Upper lobe of right lung (tissue), 1 donor: ENCODE results near the gene TMEM259. TPM values are rescaled to one million over a fixed set of nuclear protein-coding genes. Genes with fewer than 3 reads are reported as not detected.

Source experiments
- ATAC-seq: fragments of 200-7000 bp; cut with Tn5 transposase; one replicate; pipeline ENCODE4 v1.9.1; 2020; ENCODE audit warnings: mild to moderate bottlenecking, moderate library complexity
- DNase-seq: peaks from one replicate; pipeline ENCODE4 v3.0.0-alpha.2; 2020
- H3K27ac ChIP-seq: fragments of 200-600 bp; one replicate; pipeline ENCODE4 v1.8.0; 2022
- H3K27me3 ChIP-seq: fragments of 200-600 bp; one replicate; pipeline ENCODE4 v1.8.0; 2022; ENCODE audit warnings: mild to moderate bottlenecking
- H3K36me3 ChIP-seq: fragments of 200-600 bp; one replicate; pipeline ENCODE4 v1.8.0; 2022
- H3K4me1 ChIP-seq: fragments of 200-600 bp; one replicate; pipeline ENCODE4 v1.8.0; 2022
- H3K4me3 ChIP-seq: fragments of 200-600 bp; one replicate; pipeline ENCODE4 v1.8.0; 2022; ENCODE audit warnings: mild to moderate bottlenecking
- H3K9me3 ChIP-seq: fragments of 200-600 bp; one replicate; pipeline ENCODE4 v1.8.0; 2022
- intact Hi-C: fragments of 100-400 bp; cut with DNase I; formaldehyde crosslinking; loops from one replicate; pipeline ENCODE4 v1.11.0; 2022
- total RNA-seq: library from RNA; stranded (reverse); fragmentation: NEBNext Ultra II Directional; extraction: Animal tissue kit (Norgen Biotek cat#: 25700); gene quantifications from one replicate; pipeline ENCODE4 v1.2.1, GENCODE V29; 2021
- TF ChIP-seq, protein P1 (sequence below): fragments of 200-600 bp; IDR thresholded peaks from one replicate; pipeline ENCODE4 v1.8.0; 2022; ENCODE audit warnings: antibody characterized with exemption
- donor health status: DM: no; HTN: yes; CAD: no; lungs with severe emphysema.

TMEM259 gene
- total RNA-seq, 1 donor from 2014 or later = 167 TPM

DNA sequence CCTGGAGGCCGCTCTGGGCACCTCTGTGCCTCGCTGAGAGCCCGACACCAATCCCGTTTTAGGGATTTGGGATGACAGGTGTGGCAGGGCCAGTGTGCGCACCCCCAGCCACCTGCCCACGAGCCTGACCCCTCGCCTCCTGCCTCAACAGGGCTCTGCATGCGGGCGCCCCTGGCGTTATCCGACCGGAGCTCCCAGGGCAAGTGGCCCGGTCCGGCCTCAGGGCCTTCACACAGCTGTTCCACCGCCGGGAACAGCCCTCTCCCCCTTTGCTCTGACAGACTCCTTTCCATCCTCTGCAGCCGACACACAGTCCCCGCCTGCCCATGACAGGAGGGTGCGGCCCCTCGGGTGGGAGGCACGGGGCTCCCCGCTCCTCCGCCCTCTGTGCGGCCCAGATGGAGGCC is 43.9 kb downstream of the TMEM259 start:
- H3K9me3 ChIP-seq = no peaks in the 10 kb centered on the region
- H3K27ac ChIP-seq = no peak overlapping the region
- intact Hi-C loops = no loop called here
- TF ChIP-seq, protein P1, sequence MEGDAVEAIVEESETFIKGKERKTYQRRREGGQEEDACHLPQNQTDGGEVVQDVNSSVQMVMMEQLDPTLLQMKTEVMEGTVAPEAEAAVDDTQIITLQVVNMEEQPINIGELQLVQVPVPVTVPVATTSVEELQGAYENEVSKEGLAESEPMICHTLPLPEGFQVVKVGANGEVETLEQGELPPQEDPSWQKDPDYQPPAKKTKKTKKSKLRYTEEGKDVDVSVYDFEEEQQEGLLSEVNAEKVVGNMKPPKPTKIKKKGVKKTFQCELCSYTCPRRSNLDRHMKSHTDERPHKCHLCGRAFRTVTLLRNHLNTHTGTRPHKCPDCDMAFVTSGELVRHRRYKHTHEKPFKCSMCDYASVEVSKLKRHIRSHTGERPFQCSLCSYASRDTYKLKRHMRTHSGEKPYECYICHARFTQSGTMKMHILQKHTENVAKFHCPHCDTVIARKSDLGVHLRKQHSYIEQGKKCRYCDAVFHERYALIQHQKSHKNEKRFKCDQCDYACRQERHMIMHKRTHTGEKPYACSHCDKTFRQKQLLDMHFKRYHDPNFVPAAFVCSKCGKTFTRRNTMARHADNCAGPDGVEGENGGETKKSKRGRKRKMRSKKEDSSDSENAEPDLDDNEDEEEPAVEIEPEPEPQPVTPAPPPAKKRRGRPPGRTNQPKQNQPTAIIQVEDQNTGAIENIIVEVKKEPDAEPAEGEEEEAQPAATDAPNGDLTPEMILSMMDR = no peak
- ATAC-seq (peak; percentile 19), DNase-seq (no peak)
- no peaks in the 10 kb centered on the region for H3K27me3 ChIP-seq
- H3K36me3 ChIP-seq = peaks cover 3% of the 10 kb centered on the region
- no peak overlapping the region for H3K4me3 ChIP-seq
- H3K4me1 ChIP-seq = no peaks in the 10 kb centered on the region

DNA sequence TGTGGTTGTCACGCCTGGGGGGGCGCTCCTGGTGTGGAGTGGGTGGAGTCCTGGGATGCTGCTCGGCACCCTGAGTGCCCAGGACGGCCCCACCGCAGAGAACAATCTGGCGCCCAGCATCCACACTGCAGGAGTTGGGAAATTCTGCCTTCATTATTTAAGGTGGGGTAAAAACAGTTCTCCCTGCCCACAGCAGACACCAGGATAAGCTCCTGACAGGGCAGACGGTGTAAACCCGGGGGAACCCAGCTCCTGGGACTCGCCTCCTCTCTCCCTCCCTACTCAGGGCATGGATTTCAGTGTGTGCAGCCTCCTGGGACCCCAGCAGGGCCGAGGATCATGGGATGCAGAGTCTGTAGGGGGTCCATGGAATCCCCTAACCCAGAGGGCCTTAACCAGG is 44.4 kb downstream of the TMEM259 start:
- Histone ChIP-seq H3K27me3 (no peaks in the 10 kb centered on the region), H3K4me3 (no peak overlapping the region), H3K4me1 (no peaks in the 10 kb centered on the region), H3K9me3 (no peaks in the 10 kb centered on the region), H3K27ac (no peak overlapping the region), H3K36me3 (peaks cover 9% of the 10 kb centered on the region)
- TF ChIP-seq, protein P1 = no peak
- no peak for DNase-seq
- ATAC-seq = no peak
- intact Hi-C loops = no loop called here

DNA sequence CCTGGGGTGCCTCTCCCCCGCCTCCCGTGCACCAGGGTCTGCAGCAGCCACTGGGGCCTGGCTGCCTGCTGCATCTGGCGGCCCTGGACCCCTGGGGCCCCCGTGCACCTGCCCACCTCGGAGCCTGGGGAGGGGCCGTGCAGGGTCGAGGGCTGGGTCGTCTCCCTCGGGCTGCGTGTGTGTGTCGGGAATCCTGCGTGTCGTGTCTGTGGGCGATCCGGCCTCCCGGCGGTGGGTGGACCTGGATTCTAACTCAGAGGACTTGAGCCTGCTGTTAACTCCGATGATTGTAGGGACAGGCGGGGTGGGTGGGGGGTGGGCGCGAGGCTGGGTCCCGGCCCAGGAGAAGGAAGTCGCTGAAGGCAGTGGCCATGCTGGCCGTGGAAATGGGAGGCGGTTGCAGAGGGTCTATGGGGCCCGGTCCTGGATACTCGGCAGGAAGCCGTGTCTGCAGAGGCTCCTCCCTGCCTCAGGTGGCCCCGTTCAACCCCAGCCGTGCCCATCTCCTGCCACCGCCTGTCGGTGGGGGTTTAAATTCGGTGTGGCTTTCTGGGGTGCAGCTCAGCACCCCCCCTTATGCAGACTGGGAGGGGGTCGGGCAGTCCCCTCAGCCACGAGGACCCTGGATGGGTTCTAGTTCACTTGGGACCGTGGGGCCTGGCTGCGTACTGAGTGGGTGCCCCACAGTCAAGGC is 46.2 kb downstream of the TMEM259 start:
- H3K36me3 ChIP-seq = peaks cover 23% of the 10 kb centered on the region
- peaks cover 6% of the 10 kb centered on the region for H3K9me3 ChIP-seq
- no peak overlapping the region for H3K4me3 ChIP-seq
- H3K27me3 ChIP-seq = no peaks in the 10 kb centered on the region
- ATAC-seq = peak; percentile 6
- intact Hi-C loops = no loop called here
- H3K4me1 ChIP-seq = no peaks in the 10 kb centered on the region
- TF ChIP-seq, protein P1 = no peak
- no peak overlapping the region for H3K27ac ChIP-seq
- no peak for DNase-seq

DNA sequence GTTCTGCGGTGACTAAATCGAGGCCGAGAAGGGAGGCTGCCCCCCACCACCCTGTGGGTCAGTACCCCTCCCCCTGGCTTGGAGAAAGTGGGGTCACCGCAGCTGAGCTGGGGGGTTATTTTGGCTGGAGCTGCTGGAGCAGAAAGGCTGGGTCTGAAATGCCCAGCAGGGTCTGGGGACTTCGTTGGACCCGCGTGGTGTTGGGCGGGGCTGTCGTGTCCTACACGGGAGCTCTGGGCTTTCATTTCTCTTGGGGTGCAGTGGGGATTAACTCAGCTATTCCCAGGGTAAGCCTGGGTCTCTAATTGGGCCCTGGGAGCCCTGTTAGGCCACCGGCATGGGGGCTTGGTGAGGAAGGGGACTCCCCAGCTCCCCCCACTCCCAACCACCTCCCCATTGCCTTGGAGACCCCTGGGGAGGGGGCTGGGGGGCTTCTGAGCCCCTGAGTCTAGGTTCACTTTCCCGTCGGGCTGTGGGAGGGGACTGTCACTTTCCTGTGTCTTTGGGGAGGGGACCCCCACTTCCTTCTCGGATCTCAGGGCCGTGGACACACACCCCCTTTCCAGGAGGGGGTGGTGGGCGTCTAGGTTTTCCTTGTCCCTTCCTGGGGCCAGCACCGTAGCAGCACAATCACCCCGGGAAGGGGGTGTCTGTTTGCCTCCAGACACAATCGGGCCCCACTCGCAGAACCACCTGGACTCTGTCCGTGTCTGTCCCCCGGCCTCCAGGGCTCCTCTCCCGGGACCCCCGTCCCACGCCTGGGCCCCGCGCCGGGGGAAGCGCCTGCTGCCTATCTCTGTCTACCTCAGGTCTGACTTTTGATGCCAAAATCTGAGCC is 47.0 kb downstream of the TMEM259 start:
- no peak overlapping the region for H3K4me3 ChIP-seq
- intact Hi-C loops = no loop called here
- H3K9me3 ChIP-seq = peaks cover 6% of the 10 kb centered on the region
- no peaks in the 10 kb centered on the region for H3K27me3 ChIP-seq
- H3K27ac ChIP-seq = no peak overlapping the region
- TF ChIP-seq, protein P1 = no peak
- H3K4me1 ChIP-seq = no peaks in the 10 kb centered on the region
- no peak for ATAC-seq
- peaks cover 31% of the 10 kb centered on the region for H3K36me3 ChIP-seq
- no peak for DNase-seq

DNA sequence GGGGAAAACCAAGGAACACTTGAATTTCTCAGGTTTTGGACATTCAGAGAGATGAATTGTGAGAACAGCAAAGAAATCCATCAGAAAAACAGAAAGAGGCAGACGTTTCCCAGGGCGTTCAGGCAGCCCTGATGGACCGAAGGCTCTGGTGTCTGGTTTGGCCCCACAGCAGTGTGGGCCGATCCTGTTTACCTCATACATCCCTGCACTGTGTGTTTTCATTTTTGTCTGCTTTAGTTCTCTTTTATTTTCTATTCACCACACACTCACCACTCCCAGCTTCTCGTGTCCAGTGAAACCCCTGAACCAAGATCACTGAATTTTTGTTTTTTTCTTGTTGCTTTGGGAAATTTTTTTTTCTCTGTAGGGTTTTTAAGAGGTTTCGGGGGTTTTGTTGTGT is 48.6 kb downstream of the TMEM259 start:
- DNase-seq (no peak), ATAC-seq (no peak)
- intact Hi-C loops = no loop called here
- TF ChIP-seq, protein P1 = no peak
- H3K27me3 ChIP-seq = no peaks in the 10 kb centered on the region
- H3K4me1 ChIP-seq = no peaks in the 10 kb centered on the region
- H3K36me3 ChIP-seq = peaks cover 43% of the 10 kb centered on the region
- H3K9me3 ChIP-seq = peaks cover 6% of the 10 kb centered on the region
- H3K27ac ChIP-seq = no peak overlapping the region
- H3K4me3 ChIP-seq = no peak overlapping the region
